ENCODE measurements around the gene C9orf72.

GRCh38 chr9:27533311-27533710 lies 40.0 kb downstream of the C9orf72 start:
- TF ChIP-seq POLR2A (IDR thresholded peaks at IDR 0.05; ENCODE audit: low read length) (no peak), GATA1 (IDR thresholded peaks at IDR 0.05; ENCODE audit: low read depth, low read length) (no peak)
